Activated CD4-positive, CD25-positive, alpha-beta regulatory T cell treated with anti-CD3 and anti-CD28 coated beads, Interleukin-2, amount 50 U/mL, for 16 hours (primary cell): ENCODE results near the gene AHRR.

ENCODE experiments used
- DNase-seq: peaks from one replicate; pipeline ENCODE4 v3.0.0-alpha.2; 2020; ENCODE audit warnings: low read depth, low spot score

Gene AHRR

DNA sequence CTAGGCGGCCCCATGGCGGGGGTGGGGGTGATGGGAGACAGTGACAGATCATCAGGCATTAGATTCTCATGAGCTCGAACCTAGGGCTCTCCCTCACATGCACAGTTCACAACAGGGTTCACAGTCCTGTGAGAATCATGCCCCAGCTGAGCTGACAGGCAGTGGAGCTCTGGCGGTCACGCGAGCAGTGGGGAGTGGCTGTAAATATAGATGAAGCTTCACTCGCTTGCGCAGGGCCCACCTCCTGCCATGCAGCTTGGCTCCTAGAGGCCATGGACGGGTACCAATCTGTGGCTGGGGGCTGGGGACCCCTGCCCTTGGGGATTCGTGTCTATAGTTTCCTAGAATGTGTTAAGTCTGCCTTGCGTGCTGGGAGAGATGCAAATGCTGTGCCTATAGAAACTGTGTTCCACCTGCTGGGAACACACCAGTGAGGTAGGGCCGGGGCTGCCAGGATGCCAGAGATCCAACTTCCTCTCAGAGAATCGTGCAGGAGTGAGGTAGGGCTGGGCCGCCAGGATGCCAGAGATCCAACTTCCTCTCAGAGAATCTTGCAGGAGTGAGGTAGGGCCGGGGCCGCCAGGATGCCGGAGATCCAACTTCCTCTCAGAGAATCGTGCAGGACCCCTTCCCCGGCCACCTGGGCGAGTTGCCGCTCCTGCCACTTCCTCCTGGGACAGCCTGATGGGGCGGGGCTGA, 107.4 kb downstream of the AHRR start:
- DNase-seq: no peak

GRCh38 chr5:429453-430188, 108.1 kb downstream of the AHRR start:
- no peak for DNase-seq

DNA sequence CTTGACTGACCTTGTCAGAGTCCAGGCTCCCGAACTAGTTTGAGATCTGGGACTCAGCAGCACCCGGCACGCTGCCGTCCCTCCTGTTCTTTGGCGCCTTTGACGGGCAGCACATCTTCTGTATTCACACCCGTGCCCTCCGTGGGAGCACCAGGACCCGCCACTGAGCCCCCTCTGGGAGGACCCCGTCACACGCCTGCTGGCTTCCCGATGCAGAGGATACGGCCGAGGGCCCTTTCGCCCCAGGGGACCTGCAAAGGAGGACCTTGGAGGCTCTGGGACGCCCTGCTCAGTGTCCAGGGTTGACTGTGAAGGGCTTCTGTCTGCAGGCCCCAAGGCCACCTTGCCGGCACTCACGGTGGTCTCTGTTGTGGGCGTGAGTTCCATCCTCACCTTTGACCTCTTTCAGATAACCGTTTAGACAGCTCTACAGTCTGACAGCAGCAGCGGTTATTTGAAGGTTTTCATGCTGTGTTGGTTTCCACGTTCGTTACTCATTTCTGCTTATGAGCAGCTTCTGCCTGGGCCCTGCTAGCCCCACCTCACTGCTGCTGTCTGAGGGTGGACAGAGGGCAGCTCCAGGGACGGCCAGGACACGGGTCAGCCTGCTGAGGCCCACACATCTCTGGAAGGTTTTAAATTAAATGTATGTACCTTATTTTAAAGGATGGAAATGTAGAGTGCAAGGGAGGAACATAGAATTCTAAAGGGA, 108.9 kb downstream of the AHRR start:
- no peak for DNase-seq

GRCh38 chr5:431001-431710, 109.6 kb downstream of the AHRR start:
- no peak for DNase-seq

DNA sequence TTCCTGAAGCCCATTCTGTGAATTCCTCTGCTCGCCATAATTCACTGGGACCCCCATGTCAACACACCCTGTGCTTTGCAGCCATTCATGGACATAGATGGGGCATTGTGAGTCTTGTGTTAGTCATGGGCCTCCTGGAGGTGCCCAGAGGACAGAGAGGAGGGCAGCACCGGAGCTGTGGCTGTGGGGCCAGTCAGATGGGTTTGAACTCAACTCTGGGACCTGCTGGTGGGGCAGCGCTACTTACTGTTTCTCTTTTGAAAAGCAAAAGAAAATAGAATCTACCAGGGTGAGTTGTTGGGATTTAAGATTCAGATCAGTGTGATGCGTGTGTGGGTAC, 110.2 kb downstream of the AHRR start:
- no peak for DNase-seq

DNA sequence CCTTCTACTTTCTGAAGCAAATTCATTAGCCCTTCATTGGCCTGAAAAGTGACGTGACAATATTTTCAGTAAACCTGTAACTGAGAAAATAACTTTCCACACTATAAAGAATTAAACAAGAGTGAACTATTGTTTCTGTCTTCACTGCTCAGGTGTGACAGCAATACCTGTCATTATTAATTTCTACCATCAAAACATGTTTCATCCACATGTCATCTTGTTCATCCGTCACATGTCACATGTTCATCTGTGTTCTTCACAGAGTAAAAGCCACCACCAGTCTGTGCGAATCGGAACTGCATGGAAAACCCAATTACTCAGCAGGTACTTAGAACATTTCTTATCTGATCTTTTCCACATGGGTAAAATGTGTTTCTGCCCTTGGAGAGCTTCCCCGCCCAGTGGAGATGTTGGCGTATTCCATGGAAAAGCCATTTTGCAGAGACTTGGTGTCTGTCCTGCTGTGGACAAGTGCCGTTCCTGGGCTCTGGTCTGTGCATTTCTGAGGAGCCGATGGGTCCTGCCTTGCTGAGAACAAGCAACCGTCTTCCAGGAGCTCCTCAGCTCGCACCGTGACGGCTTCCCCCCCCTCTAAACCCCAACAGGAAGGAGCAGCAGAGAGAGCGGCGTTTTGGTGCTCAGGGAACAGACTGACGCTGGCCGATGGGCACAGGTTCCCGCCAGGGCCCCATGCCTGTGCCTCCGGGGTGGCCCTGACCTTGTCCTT, 110.8 kb downstream of the AHRR start:
- no peak for DNase-seq

DNA sequence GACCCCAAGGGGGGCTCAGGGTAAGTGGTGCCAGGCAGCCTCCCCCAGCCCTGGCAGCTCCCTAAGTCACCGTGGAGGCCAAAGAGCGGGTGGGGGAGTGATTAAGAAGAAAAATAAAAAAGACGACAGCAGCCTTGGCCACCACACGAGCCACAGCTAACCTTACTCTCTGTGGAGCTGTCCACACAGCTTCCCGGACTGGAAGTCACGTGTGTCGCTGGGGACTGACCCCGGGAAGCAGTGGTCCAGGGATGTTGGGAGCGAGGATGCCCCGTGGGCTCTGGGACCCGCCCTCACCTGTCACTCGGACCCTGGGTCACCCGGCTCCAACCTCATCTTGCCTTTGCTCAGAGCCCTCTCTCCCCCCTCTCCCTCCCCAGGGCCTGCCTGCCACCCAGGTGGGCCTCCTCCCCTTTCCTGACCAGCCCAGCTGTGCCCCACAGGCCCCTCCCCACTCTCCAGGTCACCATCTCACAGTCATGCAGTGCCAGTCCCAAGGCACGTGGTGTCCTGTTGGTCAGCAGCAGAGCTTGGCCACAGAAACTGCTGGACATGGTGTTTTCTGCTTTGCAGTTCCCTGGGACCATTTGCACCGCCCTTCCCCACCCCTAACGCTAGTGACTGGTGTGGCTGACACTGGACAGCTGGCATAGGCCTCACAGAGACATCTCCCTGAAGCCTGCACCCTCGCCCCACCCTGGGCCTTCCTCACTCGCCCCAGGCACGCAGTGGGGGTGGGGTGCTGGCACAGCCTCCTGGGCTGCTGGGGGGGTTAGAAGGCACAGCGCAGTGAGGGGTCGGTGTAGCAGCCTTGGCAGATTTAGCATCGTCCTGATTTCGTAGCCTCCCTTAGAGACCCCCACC, 111.6 kb downstream of the AHRR start:
- no peak for DNase-seq

DNA sequence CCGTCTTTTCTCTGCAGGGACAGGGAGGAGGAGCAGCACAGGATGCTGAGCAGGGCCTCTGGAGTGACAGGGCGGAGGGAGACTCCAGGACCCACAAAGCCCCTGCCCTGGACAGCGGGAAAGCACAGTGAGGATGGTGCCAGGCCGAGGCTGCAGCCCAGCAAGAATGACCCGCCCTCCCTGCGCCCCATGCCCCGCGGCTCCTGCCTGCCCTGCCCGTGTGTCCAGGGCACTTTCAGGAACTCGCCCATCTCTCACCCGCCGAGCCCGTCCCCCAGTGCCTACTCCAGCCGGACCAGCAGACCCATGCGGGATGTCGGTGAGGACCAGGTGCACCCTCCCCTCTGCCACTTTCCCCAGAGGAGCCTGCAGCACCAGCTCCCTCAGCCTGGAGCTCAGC, 112.3 kb downstream of the AHRR start:
- DNase-seq: no peak

- DNase-seq: no peak
Measured at GRCh38 chr5:434443-435146, 113.1 kb downstream of the AHRR start.

- DNase-seq: no peak
Measured at GRCh38 chr5:435156-435790, 113.8 kb downstream of the AHRR start.

GRCh38 chr5:435961-436640, 114.6 kb downstream of the AHRR start:
- no peak for DNase-seq

DNA sequence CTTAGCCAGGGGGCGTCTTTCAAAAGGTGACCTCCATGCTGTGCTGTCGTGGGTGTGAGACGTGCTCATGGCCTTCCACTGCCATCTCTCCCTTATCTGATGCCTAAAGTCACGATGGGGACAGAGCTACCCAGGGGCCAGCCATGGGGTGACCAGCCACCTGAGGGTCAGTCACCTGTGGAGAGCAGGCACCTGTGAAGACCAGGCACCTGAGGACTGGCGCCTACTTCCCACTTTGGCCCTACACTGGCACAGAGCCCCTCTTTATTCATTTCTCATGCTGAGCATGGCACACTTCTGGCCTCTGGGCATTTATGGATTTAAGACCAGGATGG, 115.1 kb downstream of the AHRR start:
- no peak for DNase-seq

DNA sequence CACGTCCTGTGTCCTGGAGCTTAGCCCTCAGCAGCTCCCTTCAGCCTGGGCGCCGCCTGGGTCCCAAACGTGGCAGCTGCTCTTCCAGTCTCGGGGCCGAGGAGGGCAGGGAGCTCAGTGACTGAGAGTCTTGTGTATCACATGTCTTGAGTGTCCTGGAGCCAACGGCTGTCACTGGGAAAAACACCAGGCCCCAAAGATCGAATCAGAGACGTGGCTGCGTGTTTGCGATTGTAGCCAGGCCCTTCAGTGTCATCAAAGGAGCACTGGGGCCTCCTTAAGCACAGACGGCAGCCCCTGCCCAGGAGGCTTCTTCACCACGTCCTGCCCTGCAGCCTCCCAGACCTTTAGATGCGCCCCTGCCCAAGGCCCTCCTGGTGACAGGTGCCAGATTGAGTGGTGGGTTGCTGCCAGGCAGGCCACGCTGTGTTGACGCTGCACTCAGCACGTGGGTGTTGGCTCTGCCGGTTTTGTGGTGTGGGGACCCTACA, 115.8 kb downstream of the AHRR start:
- no peak for DNase-seq

DNA sequence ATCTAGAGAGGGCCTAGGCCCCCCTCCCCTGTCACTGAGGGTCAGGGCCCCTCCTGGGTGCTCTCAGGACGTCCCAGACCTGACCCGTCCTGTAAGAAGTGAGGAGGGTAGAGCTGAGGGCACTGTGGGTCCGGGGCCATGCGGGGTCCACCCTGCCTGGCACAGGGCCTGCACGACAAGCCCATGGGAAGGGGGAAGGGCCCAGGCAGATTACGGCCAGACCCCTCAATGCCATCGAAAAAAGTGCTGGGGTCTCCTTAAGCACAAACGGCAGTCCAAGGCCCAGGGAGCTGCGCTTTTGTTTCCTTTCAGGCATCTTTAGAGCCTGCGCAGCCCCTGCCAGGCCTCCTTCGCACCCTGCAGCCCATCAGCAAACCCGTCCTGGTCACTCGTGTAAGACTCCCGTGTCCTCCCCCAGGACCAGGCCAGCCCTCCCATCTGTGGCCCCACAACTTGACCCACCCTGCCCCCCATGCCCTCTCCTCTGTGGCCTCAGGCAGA, 117.0 kb downstream of the AHRR start:
- DNase-seq: no peak

DNA sequence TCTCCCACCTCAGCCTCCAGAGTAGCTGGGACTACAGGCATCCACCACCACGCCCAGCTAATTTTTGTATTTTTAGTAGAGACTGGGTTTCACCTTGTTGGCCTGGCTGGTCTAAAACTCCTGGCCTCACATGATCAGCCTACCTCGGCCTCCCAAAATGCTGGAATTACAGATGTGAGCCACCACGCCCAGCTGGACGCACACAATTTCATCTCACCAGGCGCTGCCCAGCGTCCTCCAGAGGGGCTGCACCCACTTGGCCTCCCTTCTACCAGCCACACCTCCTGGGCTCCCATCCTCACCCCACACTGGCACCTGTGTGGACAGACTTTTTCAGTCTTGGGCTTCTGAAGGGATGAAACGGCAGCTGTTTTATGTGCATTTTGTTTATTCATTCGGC, 117.7 kb downstream of the AHRR start:
- DNase-seq: no peak

DNA sequence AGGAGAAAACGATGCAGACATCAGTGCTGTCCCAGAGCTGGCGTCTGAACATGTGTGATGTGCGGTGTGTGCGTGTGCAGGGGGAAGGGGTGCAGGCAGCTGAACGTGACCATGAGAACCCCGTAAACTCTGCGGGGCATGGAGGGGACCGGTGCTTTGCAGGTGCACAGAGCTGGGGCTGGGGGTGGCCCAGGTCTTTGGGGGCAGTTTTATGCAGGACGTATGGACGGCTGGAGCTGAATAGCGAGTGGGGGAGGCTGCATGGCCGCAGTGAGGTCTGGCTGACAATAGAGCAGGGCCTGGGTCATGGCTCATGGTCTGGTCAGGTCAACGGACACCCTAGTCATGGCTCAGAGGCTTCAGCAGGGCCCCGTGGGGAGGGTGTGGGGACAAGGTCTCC, 118.1 kb downstream of the AHRR start:
- DNase-seq: no peak

DNA sequence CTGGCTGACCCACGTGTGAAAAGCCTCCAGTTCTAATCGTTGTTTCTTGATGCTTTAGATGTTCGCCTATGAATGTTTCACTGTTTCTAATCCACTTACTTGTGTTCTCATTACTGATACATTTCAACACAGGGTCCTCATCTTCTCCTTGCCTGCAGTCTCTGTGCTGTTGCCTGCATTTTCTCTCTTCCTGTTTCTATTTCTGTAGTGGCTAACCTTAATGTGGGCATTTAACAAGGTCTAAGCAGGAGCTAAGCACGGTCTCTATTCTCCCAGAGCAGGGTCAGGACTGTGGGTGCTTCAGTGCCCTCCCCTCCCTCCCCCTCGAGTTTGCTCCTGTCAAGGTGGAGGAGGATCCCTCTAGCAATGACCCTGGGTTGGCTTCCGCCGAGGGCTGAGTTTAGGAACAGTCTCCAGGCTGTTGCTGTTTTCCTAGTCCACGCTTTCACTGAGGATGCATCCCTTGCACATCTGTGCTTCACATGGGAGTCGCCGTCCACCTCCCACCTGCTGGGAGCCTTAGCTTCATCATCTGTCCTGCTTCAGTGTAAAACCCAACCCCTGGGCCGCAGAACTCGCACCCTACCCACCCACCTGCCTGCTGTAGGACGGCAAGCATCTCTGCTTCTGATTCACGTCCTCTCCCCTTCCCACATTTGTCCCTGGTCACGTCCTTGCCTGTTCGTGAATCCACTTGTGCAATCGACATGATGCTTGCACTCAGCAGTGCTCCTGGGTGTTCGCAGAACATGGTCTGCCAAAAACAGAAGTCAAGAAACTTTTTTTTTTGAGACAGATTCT, 119.1 kb downstream of the AHRR start:
- DNase-seq: no peak

DNA sequence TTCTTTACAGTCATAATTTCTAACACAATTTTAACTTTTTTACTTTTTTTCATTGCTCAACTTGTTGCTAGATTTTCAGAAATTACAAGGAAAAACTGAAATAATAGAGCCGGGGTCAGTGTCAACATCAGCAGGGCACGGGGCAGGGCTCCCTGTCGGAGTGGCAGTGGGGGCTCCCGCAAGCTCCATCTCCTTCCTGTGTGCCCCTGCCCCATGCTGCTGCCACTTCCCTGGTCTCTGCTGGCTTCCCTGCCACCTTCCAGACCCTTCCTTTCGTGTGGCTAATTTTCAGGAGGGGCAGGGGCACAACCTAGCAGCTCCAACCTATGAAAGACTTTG, 120.5 kb downstream of the AHRR start:
- no peak for DNase-seq
